HL-60 (cell line): ENCODE data around the gene FBXL14.

Source experiments
- CTCF ChIP-seq: IDR thresholded peaks from one replicate; pipeline ENCODE4 v1.5.1; 2011; ENCODE audit warnings: low read length, control low read depth, inconsistent platforms; ENCODE audit not compliant: insufficient read depth
- GABPA ChIP-seq: IDR thresholded peaks from 2 replicates; pipeline ENCODE4 v1.6.1; 2012; ENCODE audit warnings: low read depth
- POLR2AphosphoS5 ChIP-seq: IDR thresholded peaks from 2 replicates; pipeline ENCODE4 v1.6.1; 2012; ENCODE audit warnings: low read depth

GRCh38 chr12:1628666-1629337 lies 34.4 kb upstream of the FBXL14 start, which contains the start of gene WNT5B:
- TF ChIP-seq POLR2AphosphoS5, result no peak
- no peak for TF ChIP-seq CTCF
- no peak for TF ChIP-seq GABPA
